Measurements from ENCODE around the gene NECTIN1.

The NECTIN1 gene

GRCh38 chr11:119700030-119700429 is 29.0 kb downstream of the NECTIN1 start:
- TF ChIP-seq CTCF (IDR thresholded peaks at IDR 0.05; ENCODE audit: low read depth, low read length), result no peak
- no peak overlapping the region for H3K4me3 ChIP-seq (ENCODE audit: low read depth, low read length)

- no peak for TF ChIP-seq CTCF (IDR thresholded peaks at IDR 0.05; ENCODE audit: low read depth, low read length)
- no peak overlapping the region for H3K4me3 ChIP-seq (ENCODE audit: low read depth, low read length)
Observed at GRCh38 chr11:119699227-119699626, 29.8 kb downstream of the NECTIN1 start.

DNA sequence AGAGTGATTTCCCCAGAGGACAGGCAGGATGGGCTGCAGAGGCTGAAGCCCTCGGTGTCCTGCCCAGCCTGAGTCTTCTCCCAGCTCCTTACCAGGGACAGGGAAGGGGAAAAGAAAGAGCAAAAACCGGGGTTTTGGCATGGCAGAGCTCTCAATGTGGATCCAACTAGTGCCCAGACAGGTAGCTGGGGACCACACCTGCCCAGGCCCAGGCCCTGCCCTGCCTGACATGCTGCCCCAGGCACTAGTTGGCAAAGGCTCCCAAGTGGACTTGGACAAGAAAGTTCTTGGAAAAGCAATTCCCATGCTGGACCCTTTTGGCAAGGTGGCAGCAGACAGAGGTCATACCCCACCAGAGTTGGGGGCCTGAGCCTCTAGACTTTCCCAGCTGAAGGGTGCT is 31.1 kb downstream of the NECTIN1 start:
- no peak overlapping the region for H3K4me3 ChIP-seq (ENCODE audit: low read depth, low read length)
- no peak for TF ChIP-seq CTCF (IDR thresholded peaks at IDR 0.05; ENCODE audit: low read depth, low read length)

- TF ChIP-seq CTCF (IDR thresholded peaks at IDR 0.05; ENCODE audit: low read depth, low read length), result no peak
- no peak overlapping the region for H3K4me3 ChIP-seq (ENCODE audit: low read depth, low read length)
Observed at GRCh38 chr11:119697445-119697844, 31.6 kb downstream of the NECTIN1 start.

DNA sequence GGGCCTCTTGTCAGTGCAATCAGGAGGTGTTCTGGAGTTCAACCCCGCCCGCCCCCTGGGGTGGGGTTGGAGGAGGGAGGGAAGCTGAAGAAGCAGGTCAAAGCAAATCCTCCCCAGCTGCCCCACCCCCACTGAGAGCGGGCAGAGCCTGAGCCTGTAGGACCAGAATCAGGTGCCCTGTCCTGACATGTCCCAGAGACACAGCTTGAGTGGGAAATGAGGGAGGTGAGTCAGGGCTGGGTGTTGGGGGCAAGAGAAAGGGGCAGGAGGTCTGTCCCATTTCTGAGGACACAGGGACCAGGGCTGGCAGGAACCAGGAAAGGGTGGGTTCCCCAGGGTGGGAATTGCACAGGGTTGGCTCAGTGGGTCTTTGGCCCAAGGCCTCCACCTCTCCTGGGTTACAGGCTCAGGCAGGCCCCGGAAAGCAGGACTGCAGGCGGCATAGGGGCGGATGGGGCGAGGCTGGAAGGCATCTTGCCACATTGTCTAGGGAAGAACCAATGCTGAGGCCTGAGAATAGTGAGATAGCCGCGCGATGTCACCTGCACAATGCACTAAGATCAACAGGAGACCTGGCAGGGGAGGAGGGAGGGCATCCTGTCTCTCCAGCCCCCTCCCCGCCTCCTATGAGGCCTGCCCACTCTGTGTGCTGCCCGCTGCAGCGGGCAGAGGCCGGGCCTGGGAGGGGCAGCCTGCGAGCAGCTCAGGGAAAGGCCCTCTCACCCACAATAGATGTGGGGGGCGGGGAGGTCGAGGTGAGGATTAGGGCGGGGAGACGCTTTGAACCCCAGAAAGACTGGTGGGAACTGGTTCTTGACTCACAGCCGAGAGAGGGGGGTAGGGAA is 32.4 kb downstream of the NECTIN1 start:
- TF ChIP-seq CTCF (IDR thresholded peaks at IDR 0.05; ENCODE audit: low read depth, low read length), result no peak
- H3K4me3 ChIP-seq (ENCODE audit: low read depth, low read length), result no peak overlapping the region

DNA sequence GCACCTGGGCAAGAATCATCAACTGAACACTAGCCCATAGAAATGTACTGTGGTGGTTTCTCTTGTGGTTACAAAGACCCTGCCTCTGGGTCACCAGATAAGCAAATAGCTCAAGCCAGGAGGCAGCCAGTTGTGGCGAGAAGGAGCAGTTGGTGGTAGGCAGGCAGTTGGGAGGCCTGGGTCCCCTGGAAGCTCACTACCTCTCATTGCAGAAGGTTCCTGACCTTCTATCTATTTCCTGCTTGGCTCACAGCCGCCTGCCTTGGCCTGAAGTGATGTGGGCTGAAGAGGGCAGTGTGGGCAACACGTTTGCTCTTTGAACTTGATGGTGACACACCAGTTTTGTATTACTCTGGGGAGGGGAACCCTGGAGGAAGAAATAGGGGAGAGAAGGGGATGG is 34.7 kb downstream of the NECTIN1 start:
- no peak overlapping the region for H3K4me3 ChIP-seq (ENCODE audit: low read depth, low read length)
- TF ChIP-seq CTCF (IDR thresholded peaks at IDR 0.05; ENCODE audit: low read depth, low read length), result no peak

GRCh38 chr11:119693253-119693815 is 35.7 kb downstream of the NECTIN1 start:
- no peak overlapping the region for H3K4me3 ChIP-seq (ENCODE audit: low read depth, low read length)
- TF ChIP-seq CTCF (IDR thresholded peaks at IDR 0.05; ENCODE audit: low read depth, low read length), result no peak
